HG03025 (cell line): ENCODE data around the gene SH3PXD2A.

ENCODE experiments used
- ATAC-seq: cut with Tn5 transposase; IDR thresholded peaks from one replicate; pipeline ENCODE4 v1.9.1; 2021; ENCODE audit warnings: mild to moderate bottlenecking, moderate library complexity; ENCODE audit not compliant: unreplicated experiment, low FRiP score

SH3PXD2A gene

DNA sequence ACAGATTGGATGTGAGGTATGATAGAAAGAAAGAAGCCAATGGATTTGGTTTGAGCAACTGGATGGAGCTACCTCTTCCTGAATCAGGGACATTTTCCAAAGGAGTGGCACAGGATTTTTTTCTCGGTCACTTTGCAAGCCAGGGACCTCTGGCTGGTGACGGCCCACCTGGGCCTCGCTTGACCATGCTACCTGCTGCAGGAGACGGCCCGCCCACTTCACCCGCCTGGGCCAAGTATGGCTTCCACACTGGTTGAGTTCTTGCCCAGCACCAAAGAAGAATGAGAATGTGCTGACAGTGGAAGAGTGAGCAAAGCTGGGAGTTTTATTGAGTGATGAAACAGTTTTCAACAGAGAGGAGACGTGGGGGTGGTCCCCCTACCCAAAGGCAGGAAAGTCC is 24.5 kb upstream of the SH3PXD2A start:
- no peak for ATAC-seq

- ATAC-seq: no peak
Measured at GRCh38 chr10:103879409-103879808, 24.0 kb upstream of the SH3PXD2A start.

GRCh38 chr10:103877861-103878260 is 22.5 kb upstream of the SH3PXD2A start:
- no peak for ATAC-seq

DNA sequence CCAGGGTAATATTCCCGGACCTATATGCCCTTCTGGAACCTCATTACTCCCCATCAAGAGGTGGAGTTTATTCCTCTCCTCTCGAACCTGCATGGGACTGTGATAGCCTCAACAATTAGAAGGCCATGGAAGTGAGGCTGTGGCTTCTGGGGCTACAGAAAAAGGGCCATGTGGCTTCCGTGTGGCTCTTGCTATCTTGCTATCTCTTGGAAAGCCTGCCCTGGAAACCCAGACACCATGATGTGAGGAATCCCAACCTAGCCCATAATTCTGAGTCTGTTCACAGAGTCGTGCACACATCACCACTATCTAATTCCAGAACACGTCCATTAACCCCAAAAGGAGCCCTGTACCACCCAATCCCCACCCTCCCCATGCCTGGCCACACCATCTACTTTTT is 20.8 kb upstream of the SH3PXD2A start:
- no peak for ATAC-seq

GRCh38 chr10:103874730-103875129 is 19.4 kb upstream of the SH3PXD2A start:
- no peak for ATAC-seq

DNA sequence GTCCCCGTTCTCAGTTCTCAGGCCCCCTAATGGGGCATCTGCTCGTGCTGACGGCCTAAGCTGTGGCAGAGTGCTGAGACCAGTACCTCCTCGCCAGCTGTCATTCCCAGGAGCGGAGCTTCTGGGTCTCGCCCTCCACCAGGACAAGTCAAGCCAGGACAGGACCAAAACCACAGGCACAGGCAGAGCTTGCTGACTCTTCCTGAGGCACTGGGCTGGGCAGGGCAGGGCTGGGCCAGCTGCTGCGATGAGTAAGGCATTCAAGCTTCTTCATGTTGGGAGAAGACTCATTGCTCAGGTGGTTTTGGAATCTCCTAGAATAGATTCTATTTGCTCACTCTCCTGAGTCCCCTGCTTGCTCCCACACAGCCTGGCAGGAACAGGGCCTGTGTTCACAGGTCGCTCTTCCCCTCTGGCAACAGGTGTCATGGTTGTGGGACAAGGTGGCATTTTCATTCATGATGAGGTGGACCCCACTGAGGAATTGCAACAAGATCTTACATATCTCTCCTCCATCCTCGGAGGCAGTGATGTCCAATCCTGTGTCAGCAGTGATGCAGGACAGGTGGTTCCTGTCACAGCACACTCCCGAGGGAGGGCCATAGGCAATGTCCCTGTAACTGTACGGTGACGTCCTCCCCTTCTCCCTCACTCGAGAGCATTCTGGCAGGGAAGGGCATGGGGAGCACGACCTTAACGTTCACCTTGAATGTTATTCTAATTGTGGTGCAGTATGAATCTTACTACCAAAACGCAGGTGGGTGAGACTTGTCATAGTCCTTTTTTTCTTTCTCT is 17.0 kb upstream of the SH3PXD2A start:
- no peak for ATAC-seq

DNA sequence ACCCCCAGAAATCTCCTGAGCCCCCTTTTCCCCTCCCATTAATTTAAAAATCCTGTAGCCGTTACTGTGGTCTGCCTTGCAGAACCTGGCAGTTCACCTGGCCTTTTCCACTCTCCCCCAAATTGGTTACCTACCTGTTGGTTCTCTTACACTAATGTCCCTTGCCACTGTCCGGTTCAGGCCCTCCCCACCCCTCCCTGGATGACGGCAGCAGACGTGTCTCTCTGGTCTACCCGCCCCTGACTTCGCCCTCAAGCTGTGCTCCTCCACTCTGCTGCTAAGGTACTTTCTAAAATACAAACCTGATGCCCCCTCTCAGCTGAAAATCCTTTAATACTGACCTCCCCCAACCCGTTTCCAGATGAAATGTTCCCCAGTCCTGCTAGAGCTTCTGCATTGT is 15.6 kb upstream of the SH3PXD2A start:
- no peak for ATAC-seq

- ATAC-seq: no peak
Measured at GRCh38 chr10:103870516-103870915, 15.1 kb upstream of the SH3PXD2A start.

GRCh38 chr10:103869336-103869735 is 14.0 kb upstream of the SH3PXD2A start:
- ATAC-seq: no peak

GRCh38 chr10:103868200-103868599 is 12.8 kb upstream of the SH3PXD2A start:
- no peak for ATAC-seq

DNA sequence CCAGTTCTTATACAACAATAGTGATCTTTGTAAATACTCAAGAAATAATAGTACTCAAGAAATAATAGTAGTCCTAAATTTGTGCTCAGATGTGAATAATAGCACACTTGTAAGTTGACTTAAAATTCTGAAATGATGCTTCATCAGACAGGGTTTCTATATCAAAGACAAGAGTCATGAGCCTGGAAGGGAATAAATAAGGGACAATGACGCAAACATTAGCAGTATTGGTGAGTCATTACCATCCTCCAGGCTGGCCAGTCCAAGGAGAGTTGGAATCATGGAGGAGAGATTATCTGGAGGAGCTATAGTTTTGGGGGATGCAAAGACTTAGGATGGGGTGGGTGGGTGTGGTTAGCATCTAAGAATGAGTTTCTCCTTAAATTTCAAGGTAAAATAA is 6.1 kb upstream of the SH3PXD2A start:
- no peak for ATAC-seq

DNA sequence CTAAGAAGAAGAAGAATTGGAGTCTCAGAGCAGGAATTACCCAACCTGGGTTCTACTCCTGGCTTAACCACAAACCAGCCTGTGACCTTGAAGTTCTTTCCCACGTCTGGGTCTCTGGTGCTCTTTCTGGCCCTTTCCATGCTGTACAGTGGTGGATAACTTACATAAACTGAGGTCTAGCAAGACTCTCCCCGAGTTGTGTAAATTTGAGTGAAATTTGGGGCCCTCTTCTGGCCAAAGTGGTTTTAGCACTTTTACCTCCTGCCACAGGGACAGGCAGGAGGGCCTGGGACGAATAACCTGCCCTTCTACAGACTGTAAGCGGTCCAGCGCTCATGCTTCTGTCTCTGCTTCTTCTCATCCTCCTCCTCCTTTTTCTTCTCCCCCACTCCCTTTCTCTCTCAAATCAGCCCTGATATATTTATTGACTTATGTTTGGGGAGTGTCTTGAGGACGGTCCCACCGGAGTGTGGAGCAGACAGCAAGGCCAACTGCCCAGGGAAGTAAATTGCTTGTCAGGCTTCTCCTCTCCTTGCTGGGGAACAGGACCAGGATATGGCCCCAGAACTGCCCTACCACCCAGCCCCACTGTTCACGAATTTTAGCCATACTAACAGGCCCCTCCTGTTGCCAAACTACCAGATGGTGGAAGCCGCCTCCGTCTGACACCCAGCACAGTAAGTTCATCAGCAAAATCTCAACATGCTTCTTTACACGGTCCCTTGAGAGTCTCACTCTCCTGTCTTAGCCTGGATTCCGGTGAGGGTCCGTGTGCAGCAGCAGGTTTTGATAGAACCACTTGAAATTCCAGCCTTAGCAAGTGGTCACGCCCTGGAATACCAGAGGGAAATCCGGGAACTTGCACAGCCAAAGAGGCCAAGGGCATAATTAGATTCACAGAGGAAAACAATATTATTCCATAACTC is 4.0 kb upstream of the SH3PXD2A start:
- ATAC-seq: no peak

DNA sequence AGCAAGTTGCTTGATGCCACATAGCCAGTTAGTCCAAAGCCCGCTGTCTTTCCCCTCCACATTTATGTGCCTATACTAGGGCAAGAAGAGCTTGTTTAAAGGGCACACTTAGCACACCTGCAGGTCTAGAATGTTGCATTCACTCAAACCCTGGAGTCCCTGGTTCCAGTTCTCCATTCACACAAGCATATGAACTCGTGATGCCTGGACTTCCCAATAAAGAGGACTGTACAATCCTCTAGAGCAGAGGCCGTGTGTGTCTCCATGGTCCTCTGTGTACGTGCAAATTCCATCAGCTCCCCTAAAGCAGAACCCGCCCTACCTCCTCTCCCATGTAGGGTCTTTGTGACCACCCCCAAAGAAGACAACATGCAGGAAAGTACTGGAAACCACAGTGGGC is 3.0 kb upstream of the SH3PXD2A start:
- no peak for ATAC-seq

GRCh38 chr10:103856797-103857170 is 1.4 kb upstream of the SH3PXD2A start:
- no peak for ATAC-seq

DNA sequence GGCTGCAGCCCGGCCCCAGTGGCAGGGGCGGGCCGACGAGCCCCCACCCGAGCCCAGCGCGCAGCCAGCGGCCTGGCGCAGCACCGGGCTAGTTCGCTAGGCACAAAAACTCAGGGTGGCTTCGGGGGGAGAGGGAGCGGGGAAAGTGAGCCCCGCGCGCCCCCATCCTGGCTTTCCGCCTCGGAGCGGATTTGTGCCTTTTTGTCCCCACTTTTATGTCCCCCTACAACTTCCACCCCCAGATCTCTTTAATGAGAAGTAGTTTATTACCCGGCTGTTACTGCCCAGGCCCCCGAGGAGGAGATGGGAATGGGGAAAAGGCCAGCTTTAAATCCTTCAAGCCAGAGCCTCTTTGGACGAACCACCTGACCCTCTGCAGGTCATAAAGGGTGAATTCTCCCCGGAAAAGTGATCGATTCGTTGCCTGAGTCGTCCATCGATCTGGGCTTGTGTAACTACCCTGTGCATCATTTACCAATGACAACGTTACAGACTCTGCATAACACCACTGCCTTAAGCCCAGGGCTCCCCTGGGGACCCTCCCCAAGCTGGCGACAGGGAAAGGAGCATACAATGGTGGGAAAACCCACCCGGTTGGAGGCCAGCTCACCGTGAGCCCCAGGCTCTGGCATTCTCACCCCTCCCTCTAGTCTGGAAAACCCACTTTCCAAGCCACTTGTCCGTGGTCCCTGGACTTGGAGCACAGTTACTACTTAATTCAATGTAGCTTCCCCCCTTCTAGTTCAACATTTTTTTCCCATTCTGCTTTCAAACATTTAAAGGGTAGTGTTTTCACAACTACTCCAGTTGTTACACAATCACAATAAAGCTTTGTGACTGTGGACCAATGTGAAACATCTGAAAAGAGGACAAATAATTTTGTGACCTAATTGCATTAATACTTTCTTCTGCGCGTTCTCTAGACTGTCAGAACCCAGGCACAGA is 748 bp upstream of the SH3PXD2A start:
- no peak for ATAC-seq

DNA sequence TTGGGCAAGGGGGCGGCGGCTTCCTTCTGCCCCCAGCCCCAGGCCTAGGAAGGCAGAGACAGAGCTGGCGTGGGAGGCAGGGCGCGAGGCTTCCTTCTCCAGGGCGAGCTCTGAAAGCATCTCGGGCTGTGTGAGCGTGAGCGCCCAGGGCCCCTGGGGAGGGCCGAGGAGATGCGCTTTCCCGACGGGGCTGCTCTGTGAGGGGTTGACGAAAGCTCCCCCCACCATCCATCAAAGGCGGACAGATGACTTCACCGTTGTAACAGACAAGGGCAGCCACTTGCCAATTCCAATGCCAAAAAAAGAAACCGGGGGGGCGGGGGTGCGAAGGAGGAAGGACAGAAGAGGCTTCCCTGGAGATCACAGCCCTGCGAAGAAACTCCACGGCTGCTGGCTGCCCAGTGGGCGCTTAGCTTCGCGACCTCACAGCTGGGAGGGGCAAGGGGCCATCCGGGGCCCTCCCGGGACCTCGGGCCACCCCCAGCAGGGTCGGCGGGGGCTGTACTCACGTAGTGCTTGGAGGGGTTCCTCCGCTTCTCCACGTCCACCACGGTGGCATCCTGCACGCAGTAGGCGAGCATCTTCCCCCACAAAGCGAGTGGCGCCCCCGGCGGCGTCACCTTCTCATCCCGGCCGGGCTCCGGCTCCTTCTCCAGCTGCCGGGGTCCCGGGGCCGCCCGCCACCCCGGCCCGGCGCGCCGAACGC is 537 bp downstream of the SH3PXD2A start:
- no peak for ATAC-seq

- no peak for ATAC-seq
Measured at GRCh38 chr10:103854265-103854685, 1.1 kb downstream of the SH3PXD2A start.

DNA sequence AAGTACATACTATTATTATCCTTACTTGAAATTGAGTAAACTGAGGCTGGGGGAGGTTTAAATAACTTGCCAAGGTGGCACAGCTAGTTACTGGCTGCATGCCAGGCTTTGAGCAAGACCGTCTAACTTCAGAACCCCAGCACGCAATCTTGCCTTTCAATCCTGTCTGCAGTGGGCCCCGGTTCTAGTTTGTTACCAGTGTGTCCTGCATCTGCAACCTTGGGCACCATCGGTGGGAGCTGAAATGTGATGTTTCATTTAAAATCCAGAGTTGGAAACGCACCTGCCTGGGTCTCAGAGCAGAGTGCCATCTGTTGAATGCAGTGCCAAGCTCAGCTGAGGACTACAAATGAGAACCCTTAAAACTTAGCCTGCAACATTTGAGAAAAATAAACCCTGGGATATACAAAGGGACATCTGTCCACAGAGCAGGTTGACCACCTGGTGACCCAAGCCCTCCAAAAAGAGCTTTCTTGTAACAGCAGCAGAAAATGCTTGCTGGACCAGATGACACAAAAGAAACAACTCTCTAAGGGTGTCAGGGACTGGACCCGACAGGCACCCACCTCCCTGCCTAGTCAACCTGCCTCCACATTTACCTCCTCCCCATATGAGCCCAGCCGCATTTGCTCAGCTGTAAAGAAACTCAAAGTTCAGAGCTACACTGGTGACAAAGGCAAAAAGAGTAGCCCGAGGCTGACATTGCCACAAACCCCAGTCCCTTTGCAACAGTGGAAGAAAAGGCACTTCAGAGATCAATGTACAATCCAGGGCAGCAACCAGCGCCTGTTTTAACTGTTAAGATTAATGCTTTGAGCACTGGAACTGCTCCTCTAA is 1.7 kb downstream of the SH3PXD2A start:
- no peak for ATAC-seq

- ATAC-seq: no peak
Measured at GRCh38 chr10:103852856-103853255, 2.5 kb downstream of the SH3PXD2A start.
